ENCODE data around the gene EZR. TPM values are rescaled to one million over a fixed set of nuclear protein-coding genes. Genes with fewer than 3 reads are reported as not detected.

EZR gene
- total RNA-seq, 1 donor from 2014 or later, result 254 TPM

GRCh38 chr6:158773581-158774449, 45.4 kb downstream of the EZR start:
- Mint-ChIP-seq H3K27ac (ENCODE audit: unreplicated experiment) (no peak overlapping the region), H3K4me3 (ENCODE audit: unreplicated experiment) (no peak overlapping the region), H3K9me3 (ENCODE audit: unreplicated experiment) (no peaks in the 10 kb centered on the region), H3K4me1 (ENCODE audit: low read depth, unreplicated experiment) (peaks cover 2% of the 10 kb centered on the region), H3K36me3 (ENCODE audit: low read depth, unreplicated experiment) (peaks cover 37% of the 10 kb centered on the region), H3K27me3 (ENCODE audit: low read depth, unreplicated experiment) (no peaks in the 10 kb centered on the region)
- H3K4me3 ChIP-seq (ENCODE audit: insufficient read depth, low read depth, low read length), result no peak overlapping the region
- peaks cover 46% of the 10 kb centered on the region for H3K36me3 ChIP-seq (ENCODE audit: insufficient read depth, low read length)
- DNase-seq (ENCODE audit: low read depth) (no peak), FAIRE-seq (no peak)
- peaks cover 18% of the 10 kb centered on the region for H3K79me2 ChIP-seq (ENCODE audit: insufficient read depth, low read length)
- no peak overlapping the region for H3K9ac ChIP-seq (ENCODE audit: low read length)
- TF ChIP-seq EZH2 (IDR thresholded peaks at IDR 0.05; ENCODE audit: insufficient read depth, low read length), result no peak
- no peak for TF ChIP-seq CTCF (IDR thresholded peaks at IDR 0.05; ENCODE audit: insufficient read depth, low read depth, low read length)
- no peaks in the 10 kb centered on the region for H3K9me3 ChIP-seq (ENCODE audit: insufficient read depth, low read depth, low read length)
- H3K27ac ChIP-seq (ENCODE audit: low read depth, low read length), result no peak overlapping the region
- H4K20me1 ChIP-seq (ENCODE audit: insufficient read depth, low read length), result peaks cover 37% of the 10 kb centered on the region
- no peak overlapping the region for H3K4me2 ChIP-seq (ENCODE audit: low read length)
- no peak overlapping the region for H2AFZ ChIP-seq (ENCODE audit: low read depth, low read length)
- H3K4me1 ChIP-seq (ENCODE audit: insufficient read depth, low read length), result peaks cover 10% of the 10 kb centered on the region
- H3K27me3 ChIP-seq (ENCODE audit: insufficient read depth, low read length), result no peaks in the 10 kb centered on the region

GRCh38 chr6:158772851-158773371, 46.3 kb downstream of the EZR start:
- Histone ChIP-seq H3K36me3 (ENCODE audit: insufficient read depth, low read length) (peaks cover 53% of the 10 kb centered on the region), H3K4me2 (ENCODE audit: low read length) (no peak overlapping the region), H3K4me3 (ENCODE audit: insufficient read depth, low read depth, low read length) (no peak overlapping the region), H3K9me3 (ENCODE audit: insufficient read depth, low read depth, low read length) (no peaks in the 10 kb centered on the region), H3K9ac (ENCODE audit: low read length) (no peak overlapping the region), H3K27ac (ENCODE audit: low read depth, low read length) (no peak overlapping the region), H3K4me1 (ENCODE audit: insufficient read depth, low read length) (peaks cover 10% of the 10 kb centered on the region), H4K20me1 (ENCODE audit: insufficient read depth, low read length) (peaks cover 30% of the 10 kb centered on the region), H3K79me2 (ENCODE audit: insufficient read depth, low read length) (peaks cover 16% of the 10 kb centered on the region), H3K27me3 (ENCODE audit: insufficient read depth, low read length) (no peaks in the 10 kb centered on the region), H2AFZ (ENCODE audit: low read depth, low read length) (no peak overlapping the region)
- Mint-ChIP-seq H3K27ac (ENCODE audit: unreplicated experiment) (no peak overlapping the region), H3K4me1 (ENCODE audit: low read depth, unreplicated experiment) (peaks cover 2% of the 10 kb centered on the region), H3K27me3 (ENCODE audit: low read depth, unreplicated experiment) (no peaks in the 10 kb centered on the region), H3K36me3 (ENCODE audit: low read depth, unreplicated experiment) (peaks cover 38% of the 10 kb centered on the region), H3K9me3 (ENCODE audit: unreplicated experiment) (no peaks in the 10 kb centered on the region), H3K4me3 (ENCODE audit: unreplicated experiment) (no peak overlapping the region)
- DNase-seq (ENCODE audit: low read depth) (no peak), FAIRE-seq (no peak)
- TF ChIP-seq CTCF (IDR thresholded peaks at IDR 0.05; ENCODE audit: insufficient read depth, low read depth, low read length), result no peak
- TF ChIP-seq EZH2 (IDR thresholded peaks at IDR 0.05; ENCODE audit: insufficient read depth, low read length), result no peak

- H4K20me1 ChIP-seq (ENCODE audit: insufficient read depth, low read length), result peaks cover 25% of the 10 kb centered on the region
- Mint-ChIP-seq H3K9me3 (ENCODE audit: unreplicated experiment) (no peaks in the 10 kb centered on the region), H3K27me3 (ENCODE audit: low read depth, unreplicated experiment) (no peaks in the 10 kb centered on the region), H3K27ac (ENCODE audit: unreplicated experiment) (no peak overlapping the region), H3K4me1 (ENCODE audit: low read depth, unreplicated experiment) (peaks cover 2% of the 10 kb centered on the region), H3K36me3 (ENCODE audit: low read depth, unreplicated experiment) (peaks cover 35% of the 10 kb centered on the region), H3K4me3 (ENCODE audit: unreplicated experiment) (no peak overlapping the region)
- no peak overlapping the region for H3K9ac ChIP-seq (ENCODE audit: low read length)
- no peak overlapping the region for H2AFZ ChIP-seq (ENCODE audit: low read depth, low read length)
- peaks cover 10% of the 10 kb centered on the region for H3K79me2 ChIP-seq (ENCODE audit: insufficient read depth, low read length)
- no peak overlapping the region for H3K27ac ChIP-seq (ENCODE audit: low read depth, low read length)
- TF ChIP-seq EZH2 (IDR thresholded peaks at IDR 0.05; ENCODE audit: insufficient read depth, low read length) (no peak), CTCF (IDR thresholded peaks at IDR 0.05; ENCODE audit: insufficient read depth, low read depth, low read length) (no peak)
- no peak for FAIRE-seq
- H3K27me3 ChIP-seq (ENCODE audit: insufficient read depth, low read length), result no peaks in the 10 kb centered on the region
- no peak for DNase-seq (ENCODE audit: low read depth)
- H3K4me3 ChIP-seq (ENCODE audit: insufficient read depth, low read depth, low read length), result no peak overlapping the region
- peaks cover 10% of the 10 kb centered on the region for H3K4me1 ChIP-seq (ENCODE audit: insufficient read depth, low read length)
- peaks cover 53% of the 10 kb centered on the region for H3K36me3 ChIP-seq (ENCODE audit: insufficient read depth, low read length)
- H3K9me3 ChIP-seq (ENCODE audit: insufficient read depth, low read depth, low read length), result no peaks in the 10 kb centered on the region
- no peak overlapping the region for H3K4me2 ChIP-seq (ENCODE audit: low read length)
These were observed 47.0 kb downstream of the EZR start for GRCh38 chr6:158772172-158772571.
